Vagina (tissue), 2 donors: ENCODE data around the gene SPHK1. TPM values are rescaled to one million over a fixed set of nuclear protein-coding genes. Genes with fewer than 3 reads are reported as not detected.
"Not testable (repeated sequence)": the region's sequence is repeated elsewhere in the genome, so short reads cannot be mapped to it uniquely, and the experiment has no call there.

ENCODE experiments used
- DNase-seq, 2 donors: peaks; one replicate each; pipeline ENCODE4 v3.0.0-alpha.2; 2017; ENCODE audit errors: extremely low spot score in 2 of 2
- H3K27ac ChIP-seq: fragments of 200-600 bp; sonication (generic); one replicate; pipeline ENCODE4 v1.5.1; 2019
- H3K27me3 ChIP-seq: fragments of 200-600 bp; sonication (generic); one replicate; pipeline ENCODE4 v1.5.1; 2019
- H3K36me3 ChIP-seq, 2 donors: fragments of 200-600 bp; sonication (generic); one replicate each; pipeline ENCODE4 v1.5.1; 2017 to 2019
- H3K4me1 ChIP-seq: fragments of 200-600 bp; sonication (generic); one replicate; pipeline ENCODE4 v1.5.1; 2019
- H3K4me3 ChIP-seq, 2 donors: fragments of 200-600 bp; sonication (generic); 1 replicate in 1 of 2; 2 replicates in 1 of 2; pipeline ENCODE4 v1.5.1; 2016 to 2019
- H3K9me3 ChIP-seq: fragments of 200-600 bp; sonication (generic); one replicate; pipeline ENCODE4 v1.5.1; 2019
- CTCF ChIP-seq, 3 experiments: fragments of 450-650 bp in 2 of 3; fragments of 200-600 bp in 1 of 3; sonication (generic) in 1 of 3; IDR thresholded peaks; one replicate each; pipeline ENCODE4 v1.5.1; 2017 to 2019; ENCODE audit warnings: antibody characterized with exemption in 3 of 3, mild to moderate bottlenecking in 2 of 3, moderate library complexity in 2 of 3
- POLR2A ChIP-seq, 2 donors: fragments of 450-650 bp; IDR thresholded peaks; one replicate each; pipeline ENCODE4 v1.6.1; 2017; ENCODE audit warnings: antibody characterized with exemption in 2 of 2, mild to moderate bottlenecking in 2 of 2, moderate library complexity in 2 of 2
- POLR2AphosphoS5 ChIP-seq, 2 donors: sonication (generic); formaldehyde crosslinking; IDR thresholded peaks; one replicate each; pipeline ENCODE4 v1.9.0; 2017; ENCODE audit warnings: antibody characterized with exemption in 2 of 2, mild to moderate bottlenecking in 2 of 2, low read depth in 1 of 2; ENCODE audit not compliant: insufficient read depth in 1 of 2
- intact Hi-C: fragments of 100-400 bp; cut with DNase I; formaldehyde crosslinking; loops from one replicate; pipeline ENCODE4 v1.15.1; 2023
- total RNA-seq: library from RNA; depleted of rRNA; stranded (reverse); fragments of >200 nt; gene quantifications from one replicate; pipeline ENCODE4 v1.2.3, GENCODE V29; 2016

Gene SPHK1
- total RNA-seq, 1 donor from 2014 or later: 11.0 TPM

GRCh38 chr17:76356803-76357456, 27.5 kb upstream of the SPHK1 start:
- TF ChIP-seq POLR2AphosphoS5 (IDR thresholded peaks at IDR 0.05; ENCODE audit: insufficient read depth in 1 of 2, low read depth in 1 of 2): no peak
- intact Hi-C loops: no loop called here
- Histone ChIP-seq H3K4me1 (peaks cover 26% of the 10 kb centered on the region), H3K27me3 (no peaks in the 10 kb centered on the region), H3K27ac (no peak overlapping the region), H3K36me3 (no peaks in the 10 kb centered on the region), H3K9me3 (no peaks in the 10 kb centered on the region), H3K4me3 (no peak overlapping the region)
- DNase-seq: no peak

GRCh38 chr17:76357597-76358158, 26.7 kb upstream of the SPHK1 start:
- H3K4me3 ChIP-seq: no peak overlapping the region
- H3K27ac ChIP-seq: no peak overlapping the region
- H3K4me1 ChIP-seq: peaks cover 26% of the 10 kb centered on the region
- no peaks in the 10 kb centered on the region for H3K27me3 ChIP-seq
- TF ChIP-seq CTCF (IDR thresholded peaks at IDR 0.05): no peak
- no peak for TF ChIP-seq POLR2AphosphoS5 (IDR thresholded peaks at IDR 0.05; ENCODE audit: insufficient read depth in 1 of 2, low read depth in 1 of 2)
- no peak for TF ChIP-seq POLR2A (IDR thresholded peaks at IDR 0.05)
- no peak for DNase-seq
- intact Hi-C loops: no loop called here
- no peaks in the 10 kb centered on the region for H3K36me3 ChIP-seq
- H3K9me3 ChIP-seq: no peaks in the 10 kb centered on the region

- H3K36me3 ChIP-seq: no peaks in the 10 kb centered on the region
- no peaks in the 10 kb centered on the region for H3K9me3 ChIP-seq
- H3K27ac ChIP-seq: no peak overlapping the region
- H3K4me1 ChIP-seq: peaks cover 27% of the 10 kb centered on the region
- TF ChIP-seq POLR2A (IDR thresholded peaks at IDR 0.05): no peak
- TF ChIP-seq CTCF (IDR thresholded peaks at IDR 0.05): no peak
- no peak for TF ChIP-seq POLR2AphosphoS5 (IDR thresholded peaks at IDR 0.05; ENCODE audit: insufficient read depth in 1 of 2, low read depth in 1 of 2)
- intact Hi-C loops: no loop called here
- H3K4me3 ChIP-seq: no peak overlapping the region
- H3K27me3 ChIP-seq: no peaks in the 10 kb centered on the region
- no peak for DNase-seq
These were observed 25.0 kb upstream of the SPHK1 start for GRCh38 chr17:76359375-76359774.

GRCh38 chr17:76359776-76360175, 24.6 kb upstream of the SPHK1 start:
- H3K27me3 ChIP-seq, intact Hi-C loops, H3K9me3 ChIP-seq, H3K27ac ChIP-seq, H3K36me3 ChIP-seq, DNase-seq, H3K4me3 ChIP-seq: not testable (repeated sequence)
- H3K4me1 ChIP-seq: peaks cover 23% of the 10 kb centered on the region

- DNase-seq: no peak
These were observed 23.9 kb upstream of the SPHK1 start for GRCh38 chr17:76360461-76360860.

More at GRCh38 chr17:76360461-76360860, 23.9 kb upstream of the SPHK1 start:
- Histone ChIP-seq H3K4me1 (peaks cover 23% of the 10 kb centered on the region), H3K27ac (peak overlapping the region; percentile 73), H3K27me3 (no peaks in the 10 kb centered on the region), H3K9me3 (no peaks in the 10 kb centered on the region), H3K4me3 (no peak overlapping the region), H3K36me3 (no peaks in the 10 kb centered on the region)
- intact Hi-C loops: no loop called here
- no peak for TF ChIP-seq CTCF (IDR thresholded peaks at IDR 0.05)
- TF ChIP-seq POLR2AphosphoS5 (IDR thresholded peaks at IDR 0.05; ENCODE audit: insufficient read depth in 1 of 2, low read depth in 1 of 2): no peak
- TF ChIP-seq POLR2A (IDR thresholded peaks at IDR 0.05): no peak
